Motor neuron (in vitro differentiated cells): ENCODE measurements around the gene HSD17B3. TPM values are rescaled to one million over a fixed set of nuclear protein-coding genes. Genes with fewer than 3 reads are reported as not detected.
A peak's percentile ranks its signal among the peaks of the same experiment; 100 is the strongest.
"Not testable (repeated sequence)": the region's sequence is repeated elsewhere in the genome, so short reads cannot be mapped to it uniquely, and the experiment has no call there.

Experiments used
- ATAC-seq, 8 experiments: fragments of 200-7000 bp; cut with Tn5 transposase; replicated peaks in 6 of 8; 2 replicates each; pipeline ENCODE4 v1.8.0; 2021; ENCODE audit warnings: mild to moderate bottlenecking in 8 of 8, moderate library complexity in 8 of 8
- H3K27ac ChIP-seq, 2 donors: fragments of 250-450 bp; sonication (Bioruptor Pico); 2 replicates each; pipeline ENCODE4 v1.9.0; 2021; ENCODE audit warnings: antibody characterized with exemption in 2 of 2, mild to moderate bottlenecking in 2 of 2, moderate library complexity in 1 of 2
- H3K4me1 ChIP-seq, 2 donors: fragments of 250-450 bp; sonication (Bioruptor Pico); replicated peaks in 1 of 2; 2 replicates each; pipeline ENCODE4 v1.6.1; 2021; ENCODE audit warnings: antibody characterized with exemption in 2 of 2, mild to moderate bottlenecking in 2 of 2, moderate library complexity in 1 of 2
- H3K4me3 ChIP-seq, 5 donors: fragments of 250-450 bp; sonication (Bioruptor Pico); 2 replicates each; pipeline ENCODE4 v1.9.0; 2021; ENCODE audit warnings: antibody characterized with exemption in 5 of 5, mild to moderate bottlenecking in 5 of 5, moderate library complexity in 4 of 5
- WGBS, 10 experiments: fragments of 450-650 bp; shearing (Covaris generic); methylation state at CpG; one replicate each; pipeline ENCODE4 v1.0.0; 2022; 5-methylcytosine and 5-hydroxymethylcytosine counted together
- in situ Hi-C, 9 experiments: fragments of 400-800 bp; cut with MboI; loops; one replicate each; pipeline ENCODE4 v1.15.0; 2021; ENCODE audit warnings: low sequenced_read_pairs in 9 of 9, low pct_unique_long_range_greater_than_20kb in 2 of 9; ENCODE audit not compliant: unreplicated experiment in 9 of 9
- total RNA-seq, 8 experiments: library from RNA; unstranded; fragments of 300-600 nt; gene quantifications; 2 replicates each; pipeline versions ENCODE4 v1.2.3 to v1.2.4, GENCODE V29; 2022

The HSD17B3 gene
- total RNA-seq, 8 experiments from 2014 or later, result 0.33 to 3.4 (median 1.2) TPM; not detected in 1

DNA sequence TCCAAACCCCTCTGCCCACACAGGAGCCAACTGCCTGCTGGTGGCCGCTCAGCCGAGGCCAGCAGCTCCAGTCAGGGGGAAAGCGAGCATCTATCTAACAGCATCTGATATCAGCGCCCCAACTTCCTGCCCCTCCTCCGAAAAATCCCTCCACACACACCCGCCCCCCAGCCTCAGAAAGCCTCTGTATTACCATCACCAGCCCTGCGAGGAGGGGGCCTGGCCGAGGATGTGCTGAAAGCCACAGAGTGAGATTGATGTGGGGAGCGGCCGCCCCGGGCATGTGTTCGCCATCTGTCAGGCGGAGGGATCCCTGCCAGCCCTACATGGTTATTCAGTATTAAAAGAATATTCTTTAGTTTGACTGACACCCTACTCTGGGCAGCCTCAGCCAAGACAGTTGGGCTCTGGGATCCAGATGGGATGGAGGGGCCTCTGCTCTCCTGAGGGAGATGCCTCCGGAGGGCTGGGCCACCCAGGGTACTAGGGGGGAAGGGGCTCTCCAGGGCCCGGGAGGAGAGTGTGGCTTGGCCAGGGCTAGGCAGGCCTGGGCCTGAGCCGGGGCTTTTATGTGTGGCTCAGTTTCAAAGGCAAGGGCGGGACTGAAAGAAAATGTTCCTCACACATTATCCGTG lies 98.0 kb downstream of the HSD17B3 start:
- no peak overlapping the region for H3K27ac ChIP-seq
- H3K4me3 ChIP-seq, result no peak overlapping the region
- peaks cover 8% of the 10 kb centered on the region in 2 donors for H3K4me1 ChIP-seq
- 0 to 90% (median 66%) methylated on average over 2 to 9 of the region's 18 CpGs; no CpG with 5 or more reads in 3 of the 10 experiments for WGBS, 10 experiments
- peak; percentile 73 to 98 (median 95) for ATAC-seq
- in situ Hi-C loops, result loop anchor here in 4 of 9 experiments (25.0 kb wide), 4 partner anchors 342 to 892 kb away; partner anchors contain the start of genes PTCH1 (in 3 of the 4) and FANCC (in 1 of the 4)

DNA sequence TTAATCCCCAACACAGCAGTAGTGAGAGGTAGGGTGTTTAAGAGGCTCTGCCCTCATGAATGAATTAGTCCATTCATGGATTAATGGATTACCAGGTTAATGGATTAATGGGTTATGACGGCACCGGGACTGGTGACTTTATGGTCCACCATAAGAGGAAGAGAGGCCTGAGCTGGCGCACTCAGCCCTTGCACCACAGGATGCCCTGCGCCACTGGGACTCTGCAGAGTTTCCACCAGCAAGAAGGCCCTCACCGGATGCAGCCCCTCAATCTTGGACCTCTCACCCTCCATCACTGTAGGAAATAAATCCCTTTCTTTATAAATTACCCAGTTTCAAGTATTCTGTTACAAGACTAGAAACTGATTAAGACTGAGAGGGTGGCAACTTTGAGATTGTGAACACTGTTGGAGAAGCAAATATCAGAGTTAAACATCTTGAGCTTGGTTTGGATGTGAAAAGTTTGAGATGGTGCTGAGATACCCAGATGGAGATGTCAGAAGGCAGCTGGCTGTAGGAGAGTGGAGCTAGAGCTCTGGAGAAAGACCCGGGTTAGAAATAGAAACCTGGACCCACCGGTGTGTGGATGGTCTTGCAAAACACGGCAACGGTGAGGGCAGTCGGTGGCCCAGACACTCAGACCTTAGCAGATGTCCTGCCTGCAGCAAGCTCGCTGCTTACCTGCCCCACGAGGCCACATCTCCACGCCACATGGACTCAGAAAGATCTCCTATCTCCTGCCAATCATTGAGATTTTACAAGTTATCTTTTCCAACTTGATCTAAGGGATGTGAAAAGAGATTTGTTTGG lies 98.8 kb downstream of the HSD17B3 start:
- in situ Hi-C loops, result loop anchor here in 4 of 9 experiments (25.0 kb wide), 4 partner anchors 341 to 891 kb away; partner anchors contain the start of genes PTCH1 (in 3 of the 4) and FANCC (in 1 of the 4)
- H3K27ac ChIP-seq, result no peak overlapping the region
- no peak overlapping the region for H3K4me3 ChIP-seq
- no peak for ATAC-seq
- 57 to 100% (median 92%) methylated on average over 2 to 10 of the region's 13 CpGs; no CpG with 5 or more reads in 4 of the 10 experiments for WGBS, 10 experiments
- peaks cover 8% of the 10 kb centered on the region in 2 donors for H3K4me1 ChIP-seq

DNA sequence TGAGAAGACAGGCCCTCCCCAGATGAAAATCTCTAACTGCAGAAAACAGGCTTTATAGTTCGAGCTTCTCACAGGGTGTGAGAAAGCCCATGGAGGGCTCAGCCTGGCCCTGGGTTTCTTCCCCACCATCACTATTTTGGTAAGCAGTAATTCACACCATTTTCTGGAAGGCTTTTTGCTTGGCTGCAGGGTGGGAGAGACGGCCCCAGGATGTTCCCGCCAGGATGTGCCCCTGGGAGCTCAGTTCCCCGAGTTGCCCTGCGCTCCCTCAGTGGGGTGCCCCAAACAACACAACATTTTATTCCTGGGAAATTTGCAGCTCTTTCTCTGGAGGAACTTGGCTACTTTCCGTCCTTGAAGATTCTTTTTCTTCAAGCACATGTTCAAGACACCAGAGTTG lies 100.8 kb downstream of the HSD17B3 start:
- in situ Hi-C loops, result loop anchor here in 4 of 9 experiments (25.0 kb wide), 4 partner anchors 339 to 889 kb away; partner anchors contain the start of genes PTCH1 (in 3 of the 4) and FANCC (in 1 of the 4)
- H3K27ac ChIP-seq, result no peak overlapping the region
- peaks cover 8% of the 10 kb centered on the region in 2 donors for H3K4me1 ChIP-seq
- no peak overlapping the region for H3K4me3 ChIP-seq
- WGBS, 10 experiments, result 60 to 100% (median 80%) methylated on average over 1 to 5 of the region's 6 CpGs; no CpG with 5 or more reads in 4 of the 10 experiments
- ATAC-seq, result no peak

DNA sequence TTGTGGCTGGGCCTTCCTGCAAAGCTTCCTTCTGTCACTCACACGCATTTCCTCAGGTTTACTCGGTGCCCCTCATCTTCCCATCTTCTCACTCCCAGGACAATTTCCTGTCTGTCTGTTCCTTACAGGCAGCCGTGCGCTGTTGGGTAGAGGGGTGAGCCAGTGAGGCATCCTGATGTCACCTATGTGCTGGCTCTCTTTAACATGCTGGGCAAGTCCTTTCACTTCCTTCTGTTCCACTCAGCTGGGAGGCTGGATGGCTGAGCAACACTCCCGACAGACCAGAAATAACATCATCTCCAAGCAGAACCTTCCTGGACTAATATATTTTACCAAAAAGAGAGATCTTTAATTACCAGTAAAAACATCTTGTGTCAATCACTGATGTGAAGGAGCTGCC lies 103.0 kb downstream of the HSD17B3 start:
- WGBS, 10 experiments, result 0 to 100% (median 85%) methylated on average over 1 to 4 of the region's 5 CpGs; no CpG with 5 or more reads in 4 of the 10 experiments
- no peak overlapping the region for H3K27ac ChIP-seq
- in situ Hi-C loops, result no loop called here
- peaks cover 4 to 7% of the 10 kb centered on the region in 2 donors for H3K4me1 ChIP-seq
- no peak overlapping the region for H3K4me3 ChIP-seq
- ATAC-seq, result no peak

DNA sequence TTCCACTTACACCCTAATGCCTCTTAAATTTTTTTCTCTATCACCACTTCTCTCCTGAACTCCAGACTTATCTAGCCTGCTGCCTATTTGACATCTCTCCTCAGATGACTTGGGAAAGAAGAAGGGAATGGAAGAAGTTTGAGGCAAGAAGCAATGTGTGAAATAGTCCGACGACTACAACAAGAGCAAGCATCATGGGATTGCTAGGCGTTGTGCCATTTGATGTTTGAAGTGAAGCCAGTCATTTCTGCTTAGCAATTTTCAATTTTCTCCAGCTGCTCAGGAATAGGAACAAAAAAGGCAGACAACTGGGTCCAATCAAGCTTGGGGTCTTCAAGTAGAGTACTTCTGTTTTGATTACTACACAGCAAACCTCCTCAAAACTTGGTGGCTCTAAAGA lies 106.4 kb downstream of the HSD17B3 start:
- Histone ChIP-seq H3K4me3 (no peak overlapping the region), H3K4me1 (no peaks in the 10 kb centered on the region), H3K27ac (no peak overlapping the region)
- no peak for ATAC-seq
- WGBS, 10 experiments, result 20 to 100% (median 90%) methylated on average over 1 to 3 of the region's 3 CpGs
- in situ Hi-C loops, result no loop called here

DNA sequence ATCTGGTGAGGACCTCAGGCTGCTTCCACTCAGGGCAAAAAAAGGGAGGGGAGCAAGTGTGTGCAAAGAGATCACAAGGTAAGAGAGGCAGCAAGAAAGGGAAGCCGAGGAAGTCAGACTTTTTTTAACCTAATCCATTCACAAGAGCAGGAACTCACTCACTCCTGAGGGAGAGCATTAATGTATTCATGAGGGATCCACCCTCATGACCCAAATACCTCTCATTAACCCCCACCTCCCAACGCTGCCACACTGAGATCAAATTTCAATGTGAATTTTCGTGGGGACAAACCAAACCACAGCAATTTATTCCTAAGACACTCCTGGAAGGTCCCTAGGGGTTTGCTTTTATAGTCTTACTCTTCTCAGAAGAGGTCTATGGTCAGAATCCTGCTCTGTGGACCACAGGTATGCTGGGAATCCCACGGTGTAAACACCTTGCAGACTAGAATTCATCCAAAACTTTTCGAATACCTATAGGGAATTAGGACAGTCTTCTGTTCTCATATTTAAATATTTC lies 108.7 kb downstream of the HSD17B3 start:
- Histone ChIP-seq H3K4me3 (no peak overlapping the region), H3K4me1 (no peaks in the 10 kb centered on the region), H3K27ac (no peak overlapping the region)
- in situ Hi-C loops, result no loop called here
- WGBS, 10 experiments, result 0 to 81% (median 70%) methylated on average over 1 to 5 of the region's 5 CpGs; no CpG with 5 or more reads in 1 of the 10 experiments
- peak in 3 of 8 experiments; percentile 53 to 56 (median 53) for ATAC-seq

DNA sequence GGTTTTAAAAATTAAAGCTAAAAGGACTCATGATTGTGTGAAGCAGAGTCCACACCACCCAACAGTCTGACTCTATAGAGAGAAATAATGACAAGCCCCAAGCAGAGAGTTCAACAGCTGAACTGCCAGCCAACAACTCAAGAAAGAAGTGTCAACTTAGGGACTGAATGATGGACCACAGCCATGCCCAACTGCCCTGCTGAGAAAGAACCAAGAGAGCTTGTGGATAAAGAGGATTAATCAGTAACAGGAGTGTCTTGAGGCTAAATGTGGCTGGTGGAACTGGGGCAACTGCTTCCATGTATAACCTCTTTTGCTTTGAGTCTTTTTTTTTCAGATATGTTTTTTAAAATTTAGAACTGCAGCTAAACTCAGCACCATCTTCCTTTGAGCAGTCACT lies 109.3 kb downstream of the HSD17B3 start:
- Histone ChIP-seq H3K4me3 (no peak overlapping the region), H3K27ac (no peak overlapping the region), H3K4me1 (no peaks in the 10 kb centered on the region)
- in situ Hi-C loops, result no loop called here
- no peak for ATAC-seq

DNA sequence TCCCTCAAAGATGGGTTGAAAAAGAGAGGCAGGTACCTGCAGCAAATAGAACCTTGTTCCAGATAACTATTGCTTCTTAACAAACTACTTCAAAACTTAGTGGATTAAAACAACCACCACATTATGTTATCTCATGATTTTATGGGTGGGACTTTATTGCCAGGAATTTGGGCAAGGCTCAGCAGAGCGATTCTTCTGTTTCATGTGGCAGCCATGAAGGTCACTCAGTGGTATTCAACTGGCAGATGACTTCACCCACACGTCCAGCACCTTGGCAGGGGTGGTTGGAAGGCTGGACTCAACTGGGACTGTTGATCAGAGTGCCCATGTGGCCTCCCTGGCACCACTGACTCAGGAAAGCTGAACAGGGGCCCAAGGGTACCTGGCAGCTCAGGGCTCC lies 112.0 kb downstream of the HSD17B3 start:
- Histone ChIP-seq H3K4me3 (no peak overlapping the region), H3K4me1 (peaks cover 13% of the 10 kb centered on the region in 2 donors), H3K27ac (no peak overlapping the region)
- in situ Hi-C loops, result no loop called here
- WGBS, 10 experiments, result 15 to 100% (median 50%) methylated on average over 1 to 2 of the region's 2 CpGs; no CpG with 5 or more reads in 5 of the 10 experiments
- ATAC-seq, result no peak

DNA sequence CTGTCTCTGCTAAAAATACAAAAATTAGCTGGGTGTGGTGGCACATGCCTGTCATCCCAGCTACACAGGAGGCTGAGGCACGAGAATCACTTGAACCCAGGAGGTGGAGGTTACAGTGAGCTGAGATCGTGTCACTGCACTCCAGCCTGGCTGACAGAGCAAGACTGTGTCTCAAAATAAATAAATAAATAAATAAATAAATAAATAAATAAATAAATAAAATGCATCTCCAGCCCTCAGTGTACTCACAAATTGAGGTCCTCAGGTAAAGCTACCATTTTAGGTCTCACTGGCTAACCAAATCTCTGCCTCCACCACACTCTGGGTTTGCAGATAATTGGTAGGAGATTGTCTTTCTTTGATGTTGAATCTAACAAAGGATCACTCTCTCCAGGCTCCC lies 112.4 kb downstream of the HSD17B3 start:
- H3K27ac ChIP-seq, ATAC-seq, in situ Hi-C loops, H3K4me3 ChIP-seq: not testable (repeated sequence)
- 33 to 100% (median 80%) methylated on average over 1 to 2 of the region's 2 CpGs; no CpG with 5 or more reads in 5 of the 10 experiments for WGBS, 10 experiments
- H3K4me1 ChIP-seq, result peaks cover 13% of the 10 kb centered on the region in 2 donors

DNA sequence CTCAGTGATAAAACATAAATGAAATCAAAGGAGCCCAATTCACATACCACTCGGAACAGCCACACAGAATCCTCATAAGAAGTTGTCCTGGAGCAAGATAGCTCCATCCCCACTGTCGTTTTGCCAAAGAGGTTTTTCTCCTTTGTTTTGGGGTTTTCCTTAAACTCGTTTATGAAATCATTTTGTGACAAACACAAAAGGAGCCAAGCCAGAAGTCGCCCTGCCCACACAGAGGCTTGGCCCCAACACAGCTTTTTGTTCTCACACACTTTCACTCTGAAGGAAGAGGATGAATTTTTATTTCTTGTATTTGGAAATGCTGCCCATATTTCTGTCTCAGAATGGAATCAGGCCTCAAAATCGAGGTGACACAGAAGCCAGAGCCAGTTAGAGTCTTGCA lies 113.4 kb downstream of the HSD17B3 start:
- no peak overlapping the region for H3K4me3 ChIP-seq
- WGBS, 10 experiments, result 7 to 100% (median 61%) methylated on average over 1 to 5 of the region's 5 CpGs; no CpG with 5 or more reads in 3 of the 10 experiments
- H3K4me1 ChIP-seq, result peaks cover 13% of the 10 kb centered on the region in 2 donors
- no peak overlapping the region for H3K27ac ChIP-seq
- in situ Hi-C loops, result no loop called here
- no peak for ATAC-seq

DNA sequence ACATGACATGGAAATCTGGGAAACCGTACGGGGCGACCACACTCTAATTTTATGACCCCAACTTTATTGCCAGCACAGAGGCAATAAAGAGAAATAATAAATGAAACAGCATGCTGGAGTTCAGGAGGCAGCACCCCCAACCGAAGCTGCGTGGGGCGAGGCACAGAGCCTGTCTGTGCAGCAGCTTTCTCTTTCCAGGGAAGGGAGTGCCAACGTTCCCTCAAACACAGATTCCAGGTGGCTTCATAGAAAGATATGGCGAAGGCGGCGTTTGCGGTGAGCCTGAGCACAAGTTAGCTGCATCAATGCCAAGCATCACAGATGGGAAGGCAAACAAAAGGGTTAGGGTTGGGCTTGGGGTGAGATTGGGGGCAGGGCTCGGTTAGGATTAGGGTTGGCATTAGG lies 114.8 kb downstream of the HSD17B3 start:
- Histone ChIP-seq H3K4me1 (peaks cover 13 to 18% of the 10 kb centered on the region in 2 donors), H3K27ac (no peak overlapping the region), H3K4me3 (no peak overlapping the region)
- 10 to 90% (median 45%) methylated on average over 1 to 11 of the region's 12 CpGs; no CpG with 5 or more reads in 2 of the 10 experiments for WGBS, 10 experiments
- peak in 3 of 8 experiments; percentile 15 to 39 (median 23) for ATAC-seq
- in situ Hi-C loops, result no loop called here

DNA sequence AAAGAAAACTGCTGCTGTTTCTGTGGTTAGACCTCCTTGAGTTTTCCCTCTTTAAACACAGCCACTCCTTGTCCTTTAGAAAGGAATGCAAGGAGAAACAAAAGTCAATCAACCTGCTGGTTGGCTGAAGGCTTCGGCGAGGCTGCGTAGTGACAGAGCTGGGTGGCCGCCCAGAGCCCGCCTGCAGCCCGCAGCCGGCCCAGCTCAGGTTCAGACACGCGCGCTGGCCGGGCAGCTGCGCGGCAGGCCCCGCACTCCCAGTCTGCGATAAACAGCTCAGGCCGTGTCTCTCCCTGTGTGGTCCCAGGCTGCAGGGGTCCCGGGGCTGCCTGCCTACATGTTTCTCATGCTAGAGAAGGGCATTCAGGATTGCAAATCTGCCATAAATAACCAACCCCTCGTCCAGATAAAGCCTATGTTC lies 115.4 kb downstream of the HSD17B3 start:
- peak in 6 of 8 experiments; percentile 25 to 100 (median 98) for ATAC-seq
- no peak overlapping the region for H3K27ac ChIP-seq
- no peak overlapping the region for H3K4me3 ChIP-seq
- in situ Hi-C loops, result no loop called here
- 0 to 83% (median 0%) methylated on average over 1 to 4 of the region's 18 CpGs; no CpG with 5 or more reads in 3 of the 10 experiments for WGBS, 10 experiments
- peaks cover 13 to 18% of the 10 kb centered on the region in 2 donors for H3K4me1 ChIP-seq
